HG03432 (cell line): ENCODE results near the gene CHRDL2.
A peak's percentile ranks its signal among the peaks of the same experiment; 100 is the strongest.
"Not testable (repeated sequence)": the region's sequence is repeated elsewhere in the genome, so short reads cannot be mapped to it uniquely, and the experiment has no call there.

ENCODE experiments used
- ATAC-seq: cut with Tn5 transposase; IDR thresholded peaks from one replicate; pipeline ENCODE4 v1.9.1; 2021; ENCODE audit warnings: mild to moderate bottlenecking, moderate library complexity; ENCODE audit not compliant: unreplicated experiment

The CHRDL2 gene, protein sequence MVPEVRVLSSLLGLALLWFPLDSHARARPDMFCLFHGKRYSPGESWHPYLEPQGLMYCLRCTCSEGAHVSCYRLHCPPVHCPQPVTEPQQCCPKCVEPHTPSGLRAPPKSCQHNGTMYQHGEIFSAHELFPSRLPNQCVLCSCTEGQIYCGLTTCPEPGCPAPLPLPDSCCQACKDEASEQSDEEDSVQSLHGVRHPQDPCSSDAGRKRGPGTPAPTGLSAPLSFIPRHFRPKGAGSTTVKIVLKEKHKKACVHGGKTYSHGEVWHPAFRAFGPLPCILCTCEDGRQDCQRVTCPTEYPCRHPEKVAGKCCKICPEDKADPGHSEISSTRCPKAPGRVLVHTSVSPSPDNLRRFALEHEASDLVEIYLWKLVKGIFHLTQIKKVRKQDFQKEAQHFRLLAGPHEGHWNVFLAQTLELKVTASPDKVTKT

DNA sequence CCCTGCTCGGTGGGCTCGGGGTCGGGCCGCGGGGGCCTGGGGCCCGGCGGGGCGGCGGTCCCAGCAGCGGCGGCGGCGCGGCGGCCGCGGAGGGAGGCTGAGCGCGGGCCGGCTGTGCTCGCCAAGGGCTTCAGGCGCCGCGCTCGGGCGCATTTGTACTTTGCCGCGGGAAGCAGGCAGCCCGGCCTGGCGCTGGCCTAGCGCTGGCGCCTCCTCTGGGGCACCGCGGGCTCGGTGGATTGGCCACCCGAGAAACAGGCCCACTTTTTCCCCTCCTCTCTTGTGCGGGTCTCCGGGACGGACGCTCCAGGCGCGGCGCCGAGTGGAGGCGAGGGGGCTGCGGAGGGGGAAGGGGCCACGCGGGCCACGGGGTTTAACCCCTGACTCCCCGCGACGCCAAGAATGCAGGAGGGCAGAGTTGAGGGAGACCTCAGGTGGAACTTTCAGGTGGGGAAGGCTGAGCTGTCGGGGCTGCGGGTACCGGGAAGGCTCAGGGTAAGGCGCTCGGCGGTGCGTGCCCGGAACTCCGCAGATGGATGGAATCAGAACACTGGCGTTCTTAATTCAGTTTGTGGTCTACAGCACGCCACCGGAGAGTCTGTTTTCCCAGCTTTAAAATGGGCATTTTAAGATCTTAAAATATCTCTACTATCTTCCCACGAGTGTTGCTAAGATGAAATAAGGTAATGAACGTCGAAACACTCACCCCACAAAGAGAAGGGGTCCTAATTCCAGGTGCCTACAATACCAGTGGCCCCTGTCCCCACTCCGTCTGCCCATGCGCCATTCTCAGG lies at the start of gene CHRDL2:
TSS of gene CHRDL2 (minus strand) at position 126 of the 794 bp plus-strand sequence. CDS start 538 bp downstream, outside the sequence.
- no peak for ATAC-seq

DNA sequence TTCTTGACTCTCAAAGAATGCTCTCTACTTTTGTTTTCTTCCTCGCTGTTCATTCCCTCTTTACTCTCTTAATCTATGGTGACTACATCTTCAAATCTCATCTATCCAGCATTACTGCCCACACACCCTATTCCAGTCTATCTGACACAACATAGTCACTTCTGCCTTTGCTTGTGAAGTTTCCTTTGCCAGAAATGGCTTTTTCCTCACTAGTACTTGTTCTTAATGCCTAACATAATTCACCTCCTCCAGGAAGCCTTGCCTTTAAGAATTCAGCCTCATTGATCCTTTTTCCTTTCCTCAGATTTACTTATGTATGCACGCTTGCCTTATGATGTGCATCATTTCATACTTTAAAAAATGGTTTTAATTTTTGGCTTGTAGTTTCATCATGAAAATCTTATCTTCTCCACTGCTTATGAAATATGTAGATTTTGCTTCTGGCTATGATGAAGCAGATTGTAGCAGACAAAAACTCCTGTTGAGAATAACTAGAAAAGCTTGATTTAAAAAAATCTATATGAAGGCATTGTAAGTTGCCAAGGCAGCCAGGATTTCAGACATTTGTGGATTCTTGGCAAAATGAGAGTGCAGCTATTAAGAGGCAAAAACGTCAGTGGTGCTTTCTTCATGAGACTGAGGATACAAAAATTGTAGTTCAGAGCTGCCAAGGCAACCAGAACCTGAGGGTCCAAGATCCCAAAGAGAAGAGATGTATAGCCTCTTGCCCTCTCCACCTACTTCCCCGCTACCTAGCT lies 49.2 kb upstream of the CHRDL2 start:
- no peak for ATAC-seq

DNA sequence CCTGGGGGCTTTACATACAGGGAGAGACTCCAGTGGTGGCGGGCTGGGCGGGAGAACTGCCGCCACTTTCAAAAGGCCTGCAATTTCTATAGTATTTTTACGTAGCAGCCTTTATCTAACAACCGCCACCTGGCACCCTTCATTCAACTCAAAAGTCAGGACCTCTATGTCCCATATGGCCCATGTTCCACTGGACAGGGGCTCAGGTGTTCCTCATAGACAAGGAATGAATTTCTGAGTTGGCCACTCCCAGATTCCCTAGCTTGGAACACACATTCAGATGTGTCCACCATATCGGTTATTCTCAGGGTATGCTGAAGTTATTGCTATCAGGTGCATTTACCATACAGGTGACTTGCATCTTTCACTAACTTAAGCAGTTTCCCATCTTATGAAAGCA lies 47.4 kb upstream of the CHRDL2 start:
- no peak for ATAC-seq

DNA sequence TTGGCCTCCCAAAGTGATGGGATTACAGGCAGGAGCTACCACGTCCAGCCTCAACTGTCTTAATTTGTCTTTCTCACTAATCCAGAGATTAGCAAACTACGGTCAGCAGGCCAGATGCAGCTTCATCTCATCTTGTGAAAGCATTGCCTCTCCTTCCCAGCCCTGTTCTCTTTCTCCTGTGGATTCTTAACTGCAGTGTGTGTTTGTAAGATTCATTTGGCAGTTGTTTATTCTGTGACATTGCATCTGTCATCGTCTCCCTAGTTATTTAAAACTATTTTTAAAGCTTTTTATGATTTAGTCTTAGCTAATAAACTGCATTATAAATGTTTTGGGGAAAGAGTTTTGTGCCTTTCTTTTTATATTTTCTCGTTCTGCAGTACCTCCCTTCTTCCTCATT lies 46.7 kb upstream of the CHRDL2 start:
- ATAC-seq, result no peak

DNA sequence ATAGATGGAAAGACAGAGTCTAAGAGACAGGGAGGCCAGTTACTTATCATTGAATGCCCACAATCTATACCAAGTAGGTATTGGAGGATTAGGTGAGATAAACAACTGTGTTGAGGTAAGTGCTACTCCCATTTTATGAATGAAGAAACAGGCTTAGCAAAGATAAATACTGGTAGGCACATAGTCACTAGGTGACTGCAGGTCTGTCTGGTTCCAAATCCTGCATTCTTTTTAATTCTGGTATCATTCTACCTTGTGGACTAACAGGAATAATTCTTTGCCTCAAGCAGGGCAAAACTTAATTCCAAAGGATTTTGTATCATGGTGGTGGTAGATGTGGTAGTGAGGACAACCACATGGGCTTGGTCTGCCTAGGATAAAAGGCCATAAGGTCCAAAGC lies 45.8 kb upstream of the CHRDL2 start:
- no peak for ATAC-seq

DNA sequence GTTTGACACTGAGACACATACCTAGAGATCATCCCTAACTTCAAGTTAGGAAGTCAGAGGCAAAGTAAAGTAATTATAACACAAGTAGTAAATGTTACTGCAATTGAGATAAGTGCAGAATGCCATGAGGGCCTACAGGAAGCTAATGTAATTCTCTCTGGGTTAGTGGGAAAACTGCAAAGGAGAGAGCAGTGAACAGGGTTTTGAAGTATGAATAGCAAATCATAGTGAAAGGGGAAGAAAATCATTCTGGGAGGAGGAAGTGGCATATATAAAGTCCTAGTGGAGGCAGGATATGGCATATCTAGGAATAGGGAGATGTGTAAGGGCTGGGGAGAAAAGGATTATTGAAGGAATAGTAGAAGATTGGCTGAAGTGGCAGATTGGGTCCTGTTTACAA lies 45.3 kb upstream of the CHRDL2 start:
- no peak for ATAC-seq

DNA sequence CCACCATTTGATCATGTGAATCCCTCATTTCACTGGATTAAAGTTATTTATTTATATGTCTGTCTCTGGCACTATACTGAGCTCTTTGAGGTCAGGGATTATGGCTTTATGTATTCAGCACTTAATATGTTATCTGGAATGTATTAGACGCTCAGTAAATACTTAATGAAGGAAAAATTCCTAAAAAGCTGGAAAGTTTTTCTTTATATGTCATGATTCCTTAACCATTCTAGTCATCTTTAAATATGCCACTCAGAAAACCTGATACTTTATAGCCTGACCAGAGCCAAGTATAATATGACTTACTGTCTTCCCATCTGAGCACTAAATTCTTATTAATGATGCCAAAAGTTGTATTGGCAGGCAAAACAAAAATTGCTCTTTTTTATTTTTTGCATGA lies 44.5 kb upstream of the CHRDL2 start:
- no peak for ATAC-seq

GRCh38 chr11:74773476-74773875 lies 42.2 kb upstream of the CHRDL2 start:
- no peak for ATAC-seq

- no peak for ATAC-seq
Measured at GRCh38 chr11:74771139-74771538, 39.9 kb upstream of the CHRDL2 start.

GRCh38 chr11:74770456-74770855 lies 39.2 kb upstream of the CHRDL2 start:
- ATAC-seq, result no peak

GRCh38 chr11:74769055-74769707 lies 38.0 kb upstream of the CHRDL2 start:
- no peak for ATAC-seq

DNA sequence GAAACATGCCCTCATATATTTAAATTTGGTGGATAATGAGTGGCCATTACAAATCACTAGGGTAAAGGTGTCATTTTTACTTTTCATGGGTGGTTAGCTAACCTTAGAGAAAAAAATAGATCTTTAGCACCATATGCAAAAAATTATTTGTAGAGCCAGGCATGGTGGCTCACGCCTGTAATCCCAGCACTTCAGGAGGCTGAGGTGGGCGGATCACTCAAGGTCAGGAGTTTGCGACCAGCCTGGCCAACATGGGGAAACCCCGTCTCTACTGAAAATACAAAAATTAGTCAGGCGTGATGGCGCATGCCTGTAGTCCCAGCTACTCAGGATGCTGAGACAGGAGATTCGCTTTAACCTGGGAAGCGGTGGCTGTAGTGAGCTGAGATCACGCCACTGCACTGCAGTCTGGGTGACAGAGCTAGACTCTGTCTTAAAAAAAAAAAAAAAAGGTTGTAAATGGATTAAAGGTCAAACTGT lies 37.0 kb upstream of the CHRDL2 start:
- peak; percentile 68 for ATAC-seq

DNA sequence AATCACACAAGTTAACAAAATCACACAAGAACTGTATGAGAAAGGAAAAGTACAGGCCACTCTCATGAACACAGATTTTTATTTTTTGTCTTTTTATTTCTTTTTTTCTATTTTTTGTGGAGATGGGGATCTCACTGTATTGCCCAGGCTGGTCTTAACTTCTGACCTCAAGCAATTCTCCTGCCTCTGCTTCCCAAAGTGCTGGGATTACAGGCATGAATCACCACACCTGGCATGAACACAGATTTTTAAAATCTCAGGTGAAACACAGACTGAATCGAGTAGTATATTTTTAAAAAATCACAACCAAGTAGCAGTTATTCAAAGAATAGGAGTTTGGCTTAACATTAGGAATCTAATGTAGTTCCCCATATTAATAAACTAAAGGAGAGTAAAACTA lies 35.7 kb upstream of the CHRDL2 start:
- no peak for ATAC-seq

DNA sequence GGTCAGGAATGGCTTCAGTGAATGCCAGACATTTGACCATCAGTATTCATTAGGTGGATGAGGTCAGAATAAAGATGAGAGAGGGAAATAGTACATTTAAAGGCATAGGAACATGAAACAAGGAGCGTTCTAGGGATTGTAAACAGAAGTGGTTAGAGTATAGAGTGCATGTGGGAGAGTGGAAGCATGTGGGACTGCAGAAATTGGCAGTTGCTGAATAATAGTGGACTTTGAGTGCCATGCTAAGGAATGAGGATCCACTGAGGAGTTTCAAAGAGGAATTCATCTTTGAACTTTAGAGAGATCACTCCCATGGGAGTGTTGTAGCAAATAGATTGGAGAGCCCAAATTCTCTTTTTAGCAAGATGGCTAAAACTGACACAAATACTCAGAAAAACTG lies 25.3 kb upstream of the CHRDL2 start:
- no peak for ATAC-seq

DNA sequence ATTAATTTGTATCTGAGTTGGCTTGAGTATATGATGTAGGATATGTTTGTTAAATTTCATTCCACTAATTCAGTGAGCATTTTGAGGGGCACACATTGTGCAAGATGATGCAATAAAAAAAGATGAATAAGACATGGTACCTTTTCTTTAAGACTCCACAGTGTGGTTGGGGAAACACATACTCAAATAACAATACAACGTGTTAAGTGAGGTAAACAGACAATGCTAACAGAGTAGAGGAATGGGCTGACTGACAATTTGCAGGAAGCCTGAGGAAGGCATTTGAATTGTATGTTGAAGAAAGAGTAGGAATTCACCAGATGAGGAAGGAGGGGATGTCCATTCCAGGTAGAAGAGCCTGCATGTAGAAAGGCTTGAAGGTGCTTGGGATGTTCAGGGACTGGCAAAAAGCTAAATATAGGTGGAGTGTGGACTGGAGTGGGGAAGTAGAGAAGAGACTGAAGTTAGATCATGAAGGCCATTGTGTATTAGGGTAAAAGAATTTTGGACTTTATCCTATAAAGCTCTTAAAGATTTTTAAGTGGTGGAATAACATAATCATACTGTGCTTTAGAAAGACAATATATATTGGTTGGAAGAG lies 24.3 kb upstream of the CHRDL2 start:
- no peak for ATAC-seq

- ATAC-seq, result no peak
Measured at GRCh38 chr11:74754507-74755252, 23.5 kb upstream of the CHRDL2 start.

DNA sequence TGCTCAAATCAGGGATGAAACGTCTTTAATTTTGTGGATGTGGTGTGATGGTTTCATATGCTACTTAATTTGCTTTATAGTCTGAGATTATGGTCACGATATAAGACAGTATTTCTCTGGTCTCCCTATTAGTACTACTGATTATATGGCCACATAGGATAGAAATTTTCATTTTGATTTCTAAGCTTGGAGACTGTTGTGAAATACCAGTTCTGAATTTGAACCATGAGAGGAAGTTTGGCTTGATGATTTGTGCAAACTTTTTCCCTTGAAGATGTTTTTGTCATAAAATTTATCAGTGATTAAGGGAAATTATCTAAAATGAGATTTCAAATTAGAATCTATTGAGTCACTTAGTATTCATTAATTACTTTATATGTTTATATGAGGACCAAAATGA lies 20.1 kb upstream of the CHRDL2 start:
- ATAC-seq, result no peak

DNA sequence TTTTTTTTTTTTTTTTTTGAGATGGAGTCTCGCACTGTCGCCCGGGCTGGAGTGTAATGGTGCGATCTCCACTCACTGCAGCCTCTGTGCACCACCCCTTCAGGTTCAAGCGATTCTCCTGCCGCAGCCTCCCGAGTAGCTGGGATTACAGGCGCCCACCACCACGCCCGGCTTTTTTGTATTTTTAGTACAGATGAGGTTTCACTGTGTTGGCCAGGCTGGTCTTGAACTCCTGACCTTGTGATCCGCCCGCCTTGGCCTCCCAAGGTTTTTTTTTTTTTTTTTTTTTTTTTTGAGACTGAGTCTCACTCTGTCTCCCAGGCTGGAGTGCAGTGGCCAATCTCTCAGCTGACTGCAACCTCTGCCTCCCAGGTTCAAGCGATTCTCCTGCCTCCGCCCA lies 19.4 kb upstream of the CHRDL2 start:
- ATAC-seq, result not testable (repeated sequence)

DNA sequence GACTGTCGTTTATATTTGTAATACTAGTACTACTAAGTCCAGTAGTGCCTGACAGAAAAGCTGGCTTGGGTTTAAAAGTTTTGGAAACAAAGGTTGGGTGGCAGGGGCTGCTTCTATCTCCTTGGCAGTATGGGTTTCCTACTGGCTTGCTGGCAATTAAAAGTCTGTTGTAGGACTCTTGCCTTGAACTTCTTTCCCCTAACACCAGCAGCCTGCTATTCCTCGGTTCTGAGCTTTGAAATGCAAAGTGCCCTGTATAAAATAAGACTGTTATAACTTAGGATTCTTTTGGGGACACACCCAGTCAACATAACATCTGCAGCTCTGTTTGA lies 18.7 kb upstream of the CHRDL2 start:
- ATAC-seq, result no peak
